Peyer's patch (tissue), 4 donors: ENCODE measurements around the gene CHRM4. TPM values are rescaled to one million over a fixed set of nuclear protein-coding genes. Genes with fewer than 3 reads are reported as not detected.

ENCODE experiments used
- DNase-seq, 3 donors: peaks; one replicate each; pipeline ENCODE4 v3.0.0-alpha.2; 2017 to 2019
- H3K27ac ChIP-seq, 4 donors: fragments of 200-600 bp; sonication (generic); one replicate each; pipeline ENCODE4 v1.5.1; 2016 to 2019
- H3K27me3 ChIP-seq, 2 donors: fragments of 200-600 bp; sonication (generic); one replicate each; pipeline ENCODE4 v1.5.1; 2019
- H3K36me3 ChIP-seq, 3 donors: fragments of 200-600 bp; sonication (generic); one replicate each; pipeline ENCODE4 v1.5.1; 2016 to 2019
- H3K4me1 ChIP-seq, 4 donors: fragments of 200-600 bp; sonication (generic); one replicate each; pipeline ENCODE4 v1.5.1; 2016 to 2019
- H3K4me3 ChIP-seq, 4 donors: fragments of 200-600 bp; sonication (generic); 1 replicate in 3 of 4; 2 replicates in 1 of 4; pipeline ENCODE4 v1.5.1; 2016 to 2019; ENCODE audit warnings: mild to moderate bottlenecking in 1 of 4
- H3K9me3 ChIP-seq, 4 donors: fragments of 200-600 bp; sonication (generic); one replicate each; pipeline ENCODE4 v1.5.1; 2016 to 2019; ENCODE audit warnings: mild to moderate bottlenecking in 1 of 4
- POLR2A ChIP-seq, 2 donors: fragments of 450-650 bp; IDR thresholded peaks; one replicate each; pipeline ENCODE4 v1.5.1; 2017; ENCODE audit warnings: antibody characterized with exemption in 2 of 2, mild to moderate bottlenecking in 2 of 2, moderate library complexity in 2 of 2
- total RNA-seq, 4 donors: library from RNA; depleted of rRNA; stranded (reverse); fragments of >200 nt; gene quantifications; one replicate each; pipeline ENCODE4 v1.1.0, GENCODE V29; 2016
- TF ChIP-seq, protein P1 (sequence below), 6 experiments: fragments of 450-650 bp in 4 of 6; fragments of 200-600 bp in 2 of 6; sonication (generic) in 1 of 6; IDR thresholded peaks; one replicate each; pipeline ENCODE4 v1.5.1; 2017 to 2019; ENCODE audit warnings: antibody characterized with exemption in 6 of 6, mild to moderate bottlenecking in 3 of 6, moderate library complexity in 1 of 6

Gene CHRM4
- total RNA-seq, result 10 to 100 TPM; 11.5 to 16.5 (median 13.0) TPM

DNA sequence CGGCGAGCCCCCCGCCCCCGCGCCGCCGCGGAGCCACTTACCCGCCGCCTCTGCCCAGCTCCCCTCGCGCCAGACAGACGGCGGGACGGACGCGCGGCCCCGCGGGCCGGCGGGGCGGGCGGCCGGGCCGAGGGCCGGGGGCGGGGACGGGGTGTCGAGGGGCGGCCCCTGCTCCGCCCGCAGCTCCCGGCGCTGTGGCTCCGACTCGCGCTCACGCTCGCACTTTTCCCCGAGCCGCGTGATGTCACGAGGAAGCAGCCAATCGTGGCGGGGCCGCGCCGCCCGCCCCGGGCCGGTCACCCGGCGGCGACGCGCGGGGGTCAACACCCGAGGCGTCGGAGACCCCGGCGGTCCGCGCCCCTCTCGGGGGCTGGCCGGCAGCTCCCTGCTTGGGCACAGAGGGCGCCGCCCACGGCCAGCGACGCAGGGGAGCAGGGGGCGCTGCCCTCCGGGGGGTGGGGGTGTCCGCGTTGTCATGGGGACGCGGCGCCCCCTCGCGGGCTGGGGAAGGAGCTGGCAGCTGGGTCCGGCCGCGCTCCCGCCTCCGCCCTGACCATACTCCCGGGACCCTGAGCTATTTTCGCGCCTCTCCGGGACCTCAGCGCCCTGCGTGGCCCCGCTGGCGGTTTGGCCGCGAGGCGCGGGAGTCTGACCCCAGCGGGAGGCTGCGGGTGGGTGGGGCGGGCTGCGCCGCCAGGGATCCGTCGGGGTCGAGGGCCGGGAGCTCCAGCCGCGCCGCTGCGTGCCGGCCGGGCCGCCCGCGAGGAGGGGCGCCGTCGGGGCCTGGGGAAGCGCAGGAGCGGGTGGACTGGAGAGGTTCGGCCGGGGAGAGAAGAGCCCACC, at the start of gene CHRM4:
Gene CHRM4 (minus strand): TSS at position 199 of the 843 bp plus-strand sequence. CDS start 5,219 bp downstream, outside the sequence.
- Histone ChIP-seq H3K27ac (peak within 1 kb of the TSS in 1 of 4 donors; percentile 22), H3K27me3 (peaks cover 0 to 32% of the 10 kb centered on the region in 2 donors), H3K4me1 (peaks cover 0 to 56% (median 24%) of the 10 kb centered on the region in 4 donors), H3K36me3 (peaks cover 0 to 10% (median 0%) of the 10 kb centered on the region in 3 donors), H3K4me3 (peak within 1 kb of the TSS; percentile 14 to 63 (median 42)), H3K9me3 (no peaks in the 10 kb centered on the region)
- TF ChIP-seq, protein P1, sequence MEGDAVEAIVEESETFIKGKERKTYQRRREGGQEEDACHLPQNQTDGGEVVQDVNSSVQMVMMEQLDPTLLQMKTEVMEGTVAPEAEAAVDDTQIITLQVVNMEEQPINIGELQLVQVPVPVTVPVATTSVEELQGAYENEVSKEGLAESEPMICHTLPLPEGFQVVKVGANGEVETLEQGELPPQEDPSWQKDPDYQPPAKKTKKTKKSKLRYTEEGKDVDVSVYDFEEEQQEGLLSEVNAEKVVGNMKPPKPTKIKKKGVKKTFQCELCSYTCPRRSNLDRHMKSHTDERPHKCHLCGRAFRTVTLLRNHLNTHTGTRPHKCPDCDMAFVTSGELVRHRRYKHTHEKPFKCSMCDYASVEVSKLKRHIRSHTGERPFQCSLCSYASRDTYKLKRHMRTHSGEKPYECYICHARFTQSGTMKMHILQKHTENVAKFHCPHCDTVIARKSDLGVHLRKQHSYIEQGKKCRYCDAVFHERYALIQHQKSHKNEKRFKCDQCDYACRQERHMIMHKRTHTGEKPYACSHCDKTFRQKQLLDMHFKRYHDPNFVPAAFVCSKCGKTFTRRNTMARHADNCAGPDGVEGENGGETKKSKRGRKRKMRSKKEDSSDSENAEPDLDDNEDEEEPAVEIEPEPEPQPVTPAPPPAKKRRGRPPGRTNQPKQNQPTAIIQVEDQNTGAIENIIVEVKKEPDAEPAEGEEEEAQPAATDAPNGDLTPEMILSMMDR (IDR thresholded peaks at IDR 0.05), result peak in 3 of 6 experiments; percentile 40 to 43 (median 43)
- no peak for TF ChIP-seq POLR2A (IDR thresholded peaks at IDR 0.05)
- peak in 1 of 3 donors; percentile 81 for DNase-seq

DNA sequence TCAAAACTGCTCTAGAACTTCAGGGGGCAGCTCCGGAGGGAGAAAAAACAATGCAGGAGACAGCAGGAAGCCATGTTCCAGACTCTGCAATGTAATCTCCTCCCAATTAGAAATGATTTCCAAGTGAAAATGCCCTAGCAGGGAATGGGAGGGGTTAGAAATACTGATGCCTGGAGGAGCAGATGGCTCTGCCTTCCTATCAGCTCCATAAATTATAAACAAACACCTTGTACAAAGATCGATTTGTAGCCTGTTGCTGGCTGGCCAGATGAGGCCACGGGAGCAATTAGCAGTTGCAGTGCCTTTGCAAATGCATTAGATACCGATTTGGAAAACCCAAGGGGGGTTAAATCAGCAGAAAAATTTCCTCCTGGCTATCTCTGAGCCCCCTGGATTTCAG, 46.6 kb upstream of the CHRM4 start:
- TF ChIP-seq, protein P1 (IDR thresholded peaks at IDR 0.05), result no peak
- no peak for TF ChIP-seq POLR2A (IDR thresholded peaks at IDR 0.05)

DNA sequence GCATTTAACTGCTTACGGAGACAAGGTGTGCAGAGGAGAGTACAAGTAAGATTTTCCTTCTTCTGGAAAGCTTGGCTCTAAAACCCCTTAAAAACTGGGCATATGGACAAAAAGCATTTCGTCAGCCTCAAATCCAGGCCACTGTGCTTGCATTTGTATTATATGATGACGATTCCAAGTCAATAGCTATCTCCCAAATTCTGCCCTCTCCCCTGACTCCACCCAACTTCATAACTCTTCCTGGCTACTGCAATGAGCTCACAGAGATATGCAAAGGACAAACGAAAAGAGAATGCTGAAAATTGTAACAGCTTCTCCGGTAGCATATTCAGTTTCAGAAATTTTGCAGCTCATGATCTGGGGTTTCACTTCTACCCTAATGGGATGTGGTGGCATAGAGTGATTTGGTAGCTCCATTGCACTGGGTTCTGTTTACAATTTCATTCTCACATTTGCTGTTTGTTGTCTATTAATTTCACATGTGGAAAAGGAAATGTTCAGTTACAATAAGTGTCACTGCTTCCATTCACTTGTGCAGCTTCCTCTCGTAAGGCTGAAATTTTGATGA, 45.6 kb upstream of the CHRM4 start:
- TF ChIP-seq POLR2A (IDR thresholded peaks at IDR 0.05), result no peak
- TF ChIP-seq, protein P1 (IDR thresholded peaks at IDR 0.05), result no peak
- Histone ChIP-seq H3K36me3 (peaks cover 0 to 43% (median 0%) of the 10 kb centered on the region in 3 donors), H3K4me1 (peaks cover 0 to 13% (median 0%) of the 10 kb centered on the region in 4 donors), H3K9me3 (no peaks in the 10 kb centered on the region), H3K4me3 (no peak overlapping the region), H3K27me3 (no peaks in the 10 kb centered on the region), H3K27ac (no peak overlapping the region)
- no peak for DNase-seq

More for the DNA sequence above, 46.6 kb upstream of the CHRM4 start:
- Histone ChIP-seq H3K27me3 (no peaks in the 10 kb centered on the region), H3K36me3 (peaks cover 0 to 41% (median 0%) of the 10 kb centered on the region in 3 donors), H3K4me3 (no peak overlapping the region), H3K27ac (peak overlapping the region in 2 of 4 donors; percentile 11 to 25), H3K9me3 (no peaks in the 10 kb centered on the region), H3K4me1 (peaks cover 0 to 13% (median 0%) of the 10 kb centered on the region in 4 donors)
- no peak for DNase-seq

DNA sequence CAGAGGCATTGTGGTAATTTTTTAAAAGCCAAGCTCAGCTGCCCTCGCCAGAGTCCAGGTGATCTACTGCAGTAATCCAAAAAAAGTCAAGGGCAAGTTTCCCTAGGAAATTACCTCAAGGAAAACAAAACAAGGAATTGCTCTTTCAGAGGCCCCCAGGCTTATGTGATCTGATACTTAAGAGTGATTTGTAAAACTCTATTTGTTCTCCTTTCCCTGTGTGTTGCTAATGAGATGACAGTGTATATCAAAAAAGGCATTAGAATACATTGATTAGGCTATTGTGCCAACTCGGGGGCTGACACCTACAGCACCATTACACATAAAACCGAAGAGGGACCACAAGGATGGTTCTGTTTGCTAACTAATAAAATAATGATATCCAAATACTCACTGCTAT, 44.5 kb upstream of the CHRM4 start:
- Histone ChIP-seq H3K9me3 (no peaks in the 10 kb centered on the region), H3K27me3 (no peaks in the 10 kb centered on the region), H3K27ac (no peak overlapping the region), H3K4me3 (no peak overlapping the region), H3K36me3 (peaks cover 0 to 42% (median 0%) of the 10 kb centered on the region in 3 donors), H3K4me1 (peaks cover 0 to 13% (median 0%) of the 10 kb centered on the region in 4 donors)
- DNase-seq, result no peak
- no peak for TF ChIP-seq POLR2A (IDR thresholded peaks at IDR 0.05)
- TF ChIP-seq, protein P1 (IDR thresholded peaks at IDR 0.05), result no peak

DNA sequence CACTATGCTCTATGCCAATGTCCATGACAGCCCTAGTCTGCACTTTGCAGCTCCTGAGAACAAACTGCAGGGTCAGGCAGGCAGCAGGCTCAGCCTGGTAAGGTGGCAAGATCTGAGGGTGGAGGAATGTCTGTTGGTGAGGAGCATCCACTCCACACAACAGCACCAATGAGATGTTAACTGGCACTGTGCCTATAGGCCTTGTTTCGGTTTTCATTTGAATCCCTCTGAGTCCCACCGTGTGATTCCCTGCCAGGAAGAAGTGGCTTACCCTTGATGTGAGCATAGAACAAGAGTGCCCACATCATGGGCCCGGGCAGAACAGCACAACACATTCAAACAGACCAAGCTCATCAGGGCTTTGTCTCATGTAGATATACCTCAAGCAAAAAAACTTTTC, 44.1 kb upstream of the CHRM4 start:
- Histone ChIP-seq H3K4me1 (peaks cover 0 to 13% (median 0%) of the 10 kb centered on the region in 4 donors), H3K4me3 (no peak overlapping the region), H3K9me3 (no peaks in the 10 kb centered on the region), H3K27ac (no peak overlapping the region), H3K36me3 (peaks cover 0 to 42% (median 0%) of the 10 kb centered on the region in 3 donors), H3K27me3 (no peaks in the 10 kb centered on the region)
- TF ChIP-seq POLR2A (IDR thresholded peaks at IDR 0.05), result no peak
- TF ChIP-seq, protein P1 (IDR thresholded peaks at IDR 0.05), result no peak
- DNase-seq, result no peak
